Body of pancreas (tissue), 4 donors: ENCODE data around the gene LPP. TPM values are rescaled to one million over a fixed set of nuclear protein-coding genes. Genes with fewer than 3 reads are reported as not detected.

Experiments
- ATAC-seq: fragments of 150-250 bp; one replicate; pipeline ENCODE4 v1.9.1; 2016
- DNase-seq, 4 donors: peaks; one replicate each; pipeline ENCODE4 v3.0.0-alpha.2; 2019
- H3K27ac ChIP-seq, 4 donors: fragments of 200-600 bp; sonication (generic); 1 replicate in 3 of 4; 2 replicates in 1 of 4; pipeline versions ENCODE4 v1.5.1 to v1.6.1; 2016 to 2019; ENCODE audit warnings: mild to moderate bottlenecking in 1 of 4, mixed read lengths in 1 of 4, moderate library complexity in 1 of 4
- H3K27me3 ChIP-seq, 2 donors: fragments of 200-600 bp; sonication (generic); one replicate each; pipeline ENCODE4 v1.6.0; 2016; ENCODE audit warnings: mild to moderate bottlenecking in 1 of 2
- H3K36me3 ChIP-seq, 2 donors: fragments of 200-600 bp; sonication (generic); replicated peaks in 1 of 2; 2 replicates each; pipeline ENCODE4 v1.5.1; 2016; ENCODE audit warnings: low read depth in 2 of 2; ENCODE audit not compliant: insufficient read depth in 1 of 2
- H3K4me1 ChIP-seq: fragments of 200-600 bp; sonication (generic); one replicate; pipeline ENCODE4 v1.6.0; 2016
- H3K4me3 ChIP-seq, 2 donors: fragments of 200-600 bp; sonication (generic); 1 replicate in 1 of 2; 2 replicates in 1 of 2; pipeline ENCODE4 v1.5.1; 2016 to 2019
- H3K9me3 ChIP-seq, 3 donors: fragments of 200-600 bp; sonication (generic); 1 replicate in 2 of 3; 2 replicates in 1 of 3; pipeline ENCODE4 v1.5.1; 2016
- POLR2A ChIP-seq, 3 donors: fragments of 450-650 bp; IDR thresholded peaks; one replicate each; pipeline ENCODE4 v1.6.1; 2016; ENCODE audit warnings: antibody characterized with exemption in 3 of 3, mild to moderate bottlenecking in 2 of 3
- WGBS, 2 donors: methylation state at CpG; one replicate each; pipeline ENCODE4 v1.1.5; 2017; 5-methylcytosine and 5-hydroxymethylcytosine counted together
- intact Hi-C: fragments of 100-400 bp; cut with DNase I; formaldehyde crosslinking; loops from one replicate; pipeline ENCODE4 v1.15.1; 2023
- total RNA-seq, 2 donors: library from RNA; depleted of rRNA; stranded (reverse); fragments of >200 nt; gene quantifications; one replicate each; pipeline ENCODE4 v1.1.0, GENCODE V29; 2016
- TF ChIP-seq, protein P1 (sequence below), 7 experiments: fragments of 450-650 bp in 4 of 7; fragments of 200-600 bp in 3 of 7; sonication (generic) in 3 of 7; IDR thresholded peaks; one replicate each; pipeline ENCODE4 v1.5.1; 2016 to 2019; ENCODE audit warnings: antibody characterized with exemption in 7 of 7

Gene LPP
- total RNA-seq, 2 donors from 2014 or later = 60.6 to 65.1 TPM

DNA sequence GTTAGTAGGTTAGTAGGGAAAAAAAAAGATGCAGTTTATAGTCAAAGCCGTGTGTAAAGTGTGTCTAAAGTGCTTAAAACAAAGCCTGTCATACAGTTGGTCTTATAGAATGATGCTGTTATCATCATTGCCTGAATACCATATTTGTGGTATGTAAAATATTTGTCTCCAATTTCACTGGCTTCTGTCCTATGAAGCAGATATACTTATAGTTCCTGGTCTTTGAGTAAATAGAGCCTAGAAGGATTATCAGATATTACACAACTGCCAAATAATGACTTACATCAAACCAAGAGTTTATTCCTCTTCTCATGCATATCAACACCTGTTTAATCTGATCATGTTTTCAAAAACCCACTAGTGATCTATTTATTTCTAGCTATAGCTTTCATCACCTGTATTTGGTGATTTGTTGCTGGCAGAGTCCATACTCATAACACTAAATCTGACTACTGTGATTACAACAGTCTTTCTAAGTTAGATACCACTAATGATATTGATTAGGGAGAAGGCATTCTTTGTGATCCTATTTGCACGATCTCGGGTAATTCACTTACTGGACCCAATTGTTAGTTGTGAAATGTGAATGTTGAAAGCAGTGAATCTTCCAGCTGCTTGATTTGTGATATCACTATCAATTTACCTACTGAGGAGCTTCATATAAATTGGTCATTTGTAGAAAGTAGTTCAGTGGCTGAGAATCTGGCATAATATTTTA, 413.7 kb downstream of the LPP start:
- Histone ChIP-seq H3K27ac (no peak overlapping the region), H3K9me3 (no peaks in the 10 kb centered on the region), H3K27me3 (no peaks in the 10 kb centered on the region), H3K4me1 (no peaks in the 10 kb centered on the region), H3K4me3 (no peak overlapping the region), H3K36me3 (no peaks in the 10 kb centered on the region)
- intact Hi-C loops = no loop called here
- WGBS, 2 donors = 88 to 91% methylated on average over 3 of the region's 3 CpGs
- no peak for TF ChIP-seq POLR2A (IDR thresholded peaks at IDR 0.05)
- TF ChIP-seq, protein P1, sequence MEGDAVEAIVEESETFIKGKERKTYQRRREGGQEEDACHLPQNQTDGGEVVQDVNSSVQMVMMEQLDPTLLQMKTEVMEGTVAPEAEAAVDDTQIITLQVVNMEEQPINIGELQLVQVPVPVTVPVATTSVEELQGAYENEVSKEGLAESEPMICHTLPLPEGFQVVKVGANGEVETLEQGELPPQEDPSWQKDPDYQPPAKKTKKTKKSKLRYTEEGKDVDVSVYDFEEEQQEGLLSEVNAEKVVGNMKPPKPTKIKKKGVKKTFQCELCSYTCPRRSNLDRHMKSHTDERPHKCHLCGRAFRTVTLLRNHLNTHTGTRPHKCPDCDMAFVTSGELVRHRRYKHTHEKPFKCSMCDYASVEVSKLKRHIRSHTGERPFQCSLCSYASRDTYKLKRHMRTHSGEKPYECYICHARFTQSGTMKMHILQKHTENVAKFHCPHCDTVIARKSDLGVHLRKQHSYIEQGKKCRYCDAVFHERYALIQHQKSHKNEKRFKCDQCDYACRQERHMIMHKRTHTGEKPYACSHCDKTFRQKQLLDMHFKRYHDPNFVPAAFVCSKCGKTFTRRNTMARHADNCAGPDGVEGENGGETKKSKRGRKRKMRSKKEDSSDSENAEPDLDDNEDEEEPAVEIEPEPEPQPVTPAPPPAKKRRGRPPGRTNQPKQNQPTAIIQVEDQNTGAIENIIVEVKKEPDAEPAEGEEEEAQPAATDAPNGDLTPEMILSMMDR (IDR thresholded peaks at IDR 0.05) = no peak
- ATAC-seq (no peak), DNase-seq (no peak)

GRCh38 chr3:188568736-188569135, 414.8 kb downstream of the LPP start:
- Histone ChIP-seq H3K27ac (no peak overlapping the region), H3K9me3 (no peaks in the 10 kb centered on the region), H3K4me1 (no peaks in the 10 kb centered on the region), H3K27me3 (no peaks in the 10 kb centered on the region), H3K4me3 (no peak overlapping the region), H3K36me3 (no peaks in the 10 kb centered on the region)
- WGBS, 2 donors = 84 to 94% methylated on average over 3 of the region's 3 CpGs
- ATAC-seq = no peak
- TF ChIP-seq, protein P1 (IDR thresholded peaks at IDR 0.05) = no peak
- TF ChIP-seq POLR2A (IDR thresholded peaks at IDR 0.05) = no peak
- intact Hi-C loops = no loop called here
- DNase-seq = no peak

DNA sequence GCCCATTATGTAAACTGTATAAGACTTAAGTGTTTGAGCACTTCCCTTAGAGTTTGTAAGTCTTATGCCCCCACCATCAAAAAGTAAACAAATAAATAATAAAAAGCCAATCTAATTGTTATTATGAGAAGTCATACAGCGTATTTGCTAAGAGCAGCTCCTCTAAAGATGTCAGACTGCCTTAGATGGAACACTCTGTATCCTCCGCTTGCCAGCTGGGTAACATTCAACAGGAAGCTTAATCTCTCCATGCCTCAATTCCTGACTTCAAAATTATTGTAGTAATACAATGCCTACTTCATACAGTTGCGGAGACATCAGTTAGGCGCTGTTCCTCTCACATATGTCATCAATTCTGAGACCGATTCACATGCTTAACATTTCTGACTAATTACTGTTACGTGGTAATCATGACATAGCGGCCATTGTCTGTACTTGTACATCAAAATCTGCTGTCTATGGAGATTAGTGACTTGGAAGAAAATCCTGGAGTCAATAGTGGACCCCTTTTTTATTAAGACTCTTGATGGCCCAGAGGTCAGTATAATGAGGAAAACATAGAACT, 417.7 kb downstream of the LPP start:
- no peak for TF ChIP-seq POLR2A (IDR thresholded peaks at IDR 0.05)
- TF ChIP-seq, protein P1 (IDR thresholded peaks at IDR 0.05) = no peak
- no peak overlapping the region for H3K4me3 ChIP-seq
- H3K27ac ChIP-seq = no peak overlapping the region
- DNase-seq (no peak), ATAC-seq (no peak)
- H3K36me3 ChIP-seq = no peaks in the 10 kb centered on the region
- intact Hi-C loops = no loop called here
- H3K9me3 ChIP-seq = no peaks in the 10 kb centered on the region
- 95 to 97% methylated on average over 7 of the region's 7 CpGs for WGBS, 2 donors
- H3K4me1 ChIP-seq = no peaks in the 10 kb centered on the region
- no peaks in the 10 kb centered on the region for H3K27me3 ChIP-seq

DNA sequence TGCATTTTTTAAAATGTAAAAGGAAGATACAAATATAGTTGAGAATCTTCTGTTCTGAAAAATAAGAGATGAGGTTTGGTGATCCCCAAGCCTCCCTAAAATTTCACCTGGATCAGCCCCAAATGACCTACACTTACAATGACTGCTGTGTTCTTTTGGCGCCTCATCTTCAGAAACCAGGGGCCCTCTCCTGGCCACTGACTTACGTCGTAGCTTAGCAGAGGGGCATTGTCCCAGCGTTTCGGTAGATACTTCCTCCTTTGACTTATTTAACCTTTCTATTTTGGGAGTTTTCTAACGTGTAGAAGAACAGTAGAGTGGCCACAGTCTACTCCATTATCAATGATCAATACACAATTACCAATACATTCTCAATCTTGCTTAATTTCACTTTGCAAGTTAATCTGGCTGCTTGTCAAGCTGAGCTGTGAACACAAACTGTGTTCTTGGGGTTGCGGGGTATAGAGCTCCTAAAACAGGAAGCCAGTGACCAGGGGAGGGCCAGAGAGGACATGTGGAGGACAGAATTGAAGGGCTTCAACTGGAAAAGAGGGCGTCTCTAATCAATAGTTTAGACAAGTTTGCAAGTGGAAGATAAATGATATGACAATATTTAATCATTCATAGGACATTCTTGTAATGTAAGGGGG, 419.5 kb downstream of the LPP start:
- H3K27ac ChIP-seq = no peak overlapping the region
- H3K4me1 ChIP-seq = no peaks in the 10 kb centered on the region
- DNase-seq (no peak), ATAC-seq (no peak)
- 70 to 83% methylated on average over 8 of the region's 8 CpGs for WGBS, 2 donors
- H3K27me3 ChIP-seq = no peaks in the 10 kb centered on the region
- no peak overlapping the region for H3K4me3 ChIP-seq
- no peak for TF ChIP-seq POLR2A (IDR thresholded peaks at IDR 0.05)
- TF ChIP-seq, protein P1 (IDR thresholded peaks at IDR 0.05) = no peak
- H3K36me3 ChIP-seq = no peaks in the 10 kb centered on the region
- H3K9me3 ChIP-seq = no peaks in the 10 kb centered on the region
- intact Hi-C loops = no loop called here
